ENCODE measurements around the gene MACROD2.

MACROD2 gene

GRCh38 chr20:15842872-15843271, 1847.6 kb downstream of the MACROD2 start:
- H3K4me3 ChIP-seq (ENCODE audit: low read depth, low read length), result no peak overlapping the region
- peak; percentile 35 for DNase-seq (ENCODE audit: low read depth)
- TF ChIP-seq, protein P1, sequence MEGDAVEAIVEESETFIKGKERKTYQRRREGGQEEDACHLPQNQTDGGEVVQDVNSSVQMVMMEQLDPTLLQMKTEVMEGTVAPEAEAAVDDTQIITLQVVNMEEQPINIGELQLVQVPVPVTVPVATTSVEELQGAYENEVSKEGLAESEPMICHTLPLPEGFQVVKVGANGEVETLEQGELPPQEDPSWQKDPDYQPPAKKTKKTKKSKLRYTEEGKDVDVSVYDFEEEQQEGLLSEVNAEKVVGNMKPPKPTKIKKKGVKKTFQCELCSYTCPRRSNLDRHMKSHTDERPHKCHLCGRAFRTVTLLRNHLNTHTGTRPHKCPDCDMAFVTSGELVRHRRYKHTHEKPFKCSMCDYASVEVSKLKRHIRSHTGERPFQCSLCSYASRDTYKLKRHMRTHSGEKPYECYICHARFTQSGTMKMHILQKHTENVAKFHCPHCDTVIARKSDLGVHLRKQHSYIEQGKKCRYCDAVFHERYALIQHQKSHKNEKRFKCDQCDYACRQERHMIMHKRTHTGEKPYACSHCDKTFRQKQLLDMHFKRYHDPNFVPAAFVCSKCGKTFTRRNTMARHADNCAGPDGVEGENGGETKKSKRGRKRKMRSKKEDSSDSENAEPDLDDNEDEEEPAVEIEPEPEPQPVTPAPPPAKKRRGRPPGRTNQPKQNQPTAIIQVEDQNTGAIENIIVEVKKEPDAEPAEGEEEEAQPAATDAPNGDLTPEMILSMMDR (IDR thresholded peaks at IDR 0.05; ENCODE audit: insufficient read depth, low read depth, low read length, missing control alignments), result peak; percentile 17

- no peak overlapping the region for H3K4me3 ChIP-seq (ENCODE audit: low read depth, low read length)
- TF ChIP-seq, protein P1 (IDR thresholded peaks at IDR 0.05; ENCODE audit: insufficient read depth, low read depth, low read length, missing control alignments), result no peak
- DNase-seq (ENCODE audit: low read depth), result no peak
Observed at GRCh38 chr20:15843777-15844176, 1848.5 kb downstream of the MACROD2 start.

DNA sequence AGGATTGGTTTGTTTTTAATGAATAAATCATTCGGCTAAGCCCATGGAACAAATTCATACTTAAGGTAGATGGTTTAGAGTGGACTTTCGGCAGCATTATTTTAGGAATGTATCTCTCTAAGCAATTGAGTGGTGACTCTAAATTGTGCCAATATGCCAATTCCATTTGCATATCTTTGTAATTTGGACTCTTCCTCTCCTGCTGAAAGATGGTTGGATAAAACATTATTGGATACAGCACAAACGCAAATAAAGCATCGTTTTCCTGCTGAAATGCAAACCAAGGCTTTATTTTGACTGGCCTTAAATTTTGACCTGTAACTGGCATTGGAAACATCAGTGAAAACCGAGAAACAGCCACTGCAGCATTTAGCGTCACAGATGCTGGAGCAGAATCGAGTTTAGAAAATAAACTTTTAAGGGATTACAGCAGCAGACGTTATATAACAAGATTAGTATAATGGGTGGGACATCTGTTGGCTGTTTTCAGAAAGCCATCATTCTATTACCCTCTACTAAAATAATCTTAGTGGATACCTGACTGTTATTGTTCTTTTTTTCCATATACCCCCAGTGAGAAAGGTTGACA, 1852.0 kb downstream of the MACROD2 start:
- TF ChIP-seq, protein P1 (IDR thresholded peaks at IDR 0.05; ENCODE audit: insufficient read depth, low read depth, low read length, missing control alignments), result no peak
- DNase-seq (ENCODE audit: low read depth), result no peak
- H3K4me3 ChIP-seq (ENCODE audit: low read depth, low read length), result no peak overlapping the region

DNA sequence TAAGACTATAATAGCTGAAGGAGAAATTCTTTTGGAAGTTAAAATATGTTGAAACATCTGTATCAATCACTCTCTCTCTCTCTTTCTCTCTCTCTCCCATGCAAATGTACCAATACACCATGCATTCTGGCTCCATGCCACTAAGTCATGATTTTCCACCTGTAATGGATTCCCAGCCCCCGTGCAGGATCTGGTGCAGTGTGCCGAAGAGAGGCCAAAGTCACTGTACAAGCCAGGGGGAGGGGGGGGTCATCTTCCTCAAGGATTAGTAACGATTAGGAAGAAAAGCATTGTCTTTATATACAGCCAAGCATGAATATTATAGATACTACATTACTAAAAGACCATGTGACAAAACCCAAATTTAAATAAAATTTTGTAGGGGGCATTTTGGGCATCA, 1852.8 kb downstream of the MACROD2 start:
- TF ChIP-seq, protein P1 (IDR thresholded peaks at IDR 0.05; ENCODE audit: insufficient read depth, low read depth, low read length, missing control alignments), result no peak
- H3K4me3 ChIP-seq (ENCODE audit: low read depth, low read length), result no peak overlapping the region
- no peak for DNase-seq (ENCODE audit: low read depth)

DNA sequence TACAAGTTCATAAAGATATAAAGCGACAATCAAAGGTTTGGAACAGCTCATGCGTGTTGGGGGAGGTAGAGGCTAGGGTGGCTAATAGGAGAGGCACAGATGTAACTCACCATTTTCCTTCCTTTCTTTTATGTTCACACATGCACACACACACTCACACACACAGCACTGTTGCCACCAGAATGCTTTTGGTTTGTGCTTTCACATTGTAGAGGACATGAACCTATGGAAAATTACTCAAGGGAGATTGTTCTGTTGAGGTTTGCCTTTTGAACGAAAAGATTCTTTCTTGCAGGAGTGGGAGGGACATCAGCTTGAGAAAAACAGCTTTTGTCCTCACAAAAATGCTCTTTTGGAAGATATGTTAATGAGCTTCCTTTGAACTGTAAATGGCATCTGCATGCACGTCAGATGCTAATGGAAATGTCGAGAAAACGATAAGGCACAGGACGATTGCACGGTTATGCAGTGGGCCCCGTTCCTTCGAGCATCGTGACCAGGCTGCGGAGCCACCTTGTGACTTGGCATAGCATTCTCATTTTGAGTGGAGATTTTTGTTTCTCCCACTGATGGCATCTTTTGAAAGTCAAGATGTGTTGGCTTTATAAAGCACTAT, 1853.8 kb downstream of the MACROD2 start:
- no peak overlapping the region for H3K4me3 ChIP-seq (ENCODE audit: low read depth, low read length)
- DNase-seq (ENCODE audit: low read depth), result no peak
- TF ChIP-seq, protein P1 (IDR thresholded peaks at IDR 0.05; ENCODE audit: insufficient read depth, low read depth, low read length, missing control alignments), result no peak

GRCh38 chr20:15851576-15852215, 1856.4 kb downstream of the MACROD2 start:
- H3K4me3 ChIP-seq (ENCODE audit: low read depth, low read length), result no peak overlapping the region
- TF ChIP-seq, protein P1 (IDR thresholded peaks at IDR 0.05; ENCODE audit: insufficient read depth, low read depth, low read length, missing control alignments), result no peak
- no peak for DNase-seq (ENCODE audit: low read depth)
